Pancreas (tissue), 10 donors: ENCODE results near the gene WDR86. TPM values are rescaled to one million over a fixed set of nuclear protein-coding genes. Genes with fewer than 3 reads are reported as not detected.

ENCODE experiments used
- ATAC-seq, 4 donors: fragments of 200-7000 bp; cut with Tn5 transposase; one replicate each; pipeline versions ENCODE4 v1.8.0 to v1.9.1; 2020; ENCODE audit warnings: mild to moderate bottlenecking in 4 of 4, moderate library complexity in 4 of 4
- DNase-seq, 6 donors: peaks; one replicate each; pipeline ENCODE4 v3.0.0-alpha.2; 2020
- FAIRE-seq: peaks from 2 replicates; lab custom pipeline; 2012; peaks lifted over from hg19 to GRCh38; lab: Jason Lieb, UNC
- H3K27ac ChIP-seq, 4 donors: fragments of 200-600 bp; sonication (generic); 1 replicate in 3 of 4; 2 replicates in 1 of 4; pipeline versions ENCODE4 v1.5.0 to v1.8.0; 2020
- H3K27me3 ChIP-seq, 4 donors: fragments of 200-600 bp; one replicate each; pipeline ENCODE4 v1.8.0; 2021
- H3K36me3 ChIP-seq, 3 donors: fragments of 200-600 bp; sonication (generic) in 1 of 3; one replicate each; pipeline versions ENCODE4 v1.5.0 to v1.8.0; 2020 to 2021
- H3K4me1 ChIP-seq, 3 donors: fragments of 200-600 bp; one replicate each; pipeline ENCODE4 v1.8.0; 2021
- H3K4me3 ChIP-seq, 4 donors: fragments of 200-600 bp; sonication (generic) in 2 of 4; one replicate each; pipeline versions ENCODE4 v1.5.0 to v1.8.0; 2020 to 2021
- H3K9me3 ChIP-seq, 4 donors: fragments of 200-600 bp; one replicate each; pipeline ENCODE4 v1.8.0; 2021
- CTCF ChIP-seq, 4 donors: fragments of 200-600 bp; sonication (generic) in 3 of 4; IDR thresholded peaks; one replicate each; pipeline versions ENCODE4 v1.5.0 to v1.8.0; 2021; ENCODE audit warnings: antibody characterized with exemption in 4 of 4
- WGBS, 2 donors: extraction: QIAGEN DNeasy Blood & Tissue Kit; methylation state at CpG; one replicate each; pipeline ENCODE4 v1.1.7; 2013; 5-methylcytosine and 5-hydroxymethylcytosine counted together
- intact Hi-C, 3 donors: fragments of 100-400 bp; cut with DNase I; formaldehyde crosslinking; loops; one replicate each; pipeline versions ENCODE4 v1.11.1 to v1.14.2; 2022
- polyA plus RNA-seq, 2 donors: library from polyadenylated mRNA; stranded (reverse); fragments of 200-250 nt; gene quantifications; one replicate each; pipeline ENCODE4 v1.2.3, GENCODE V29; 2013
- total RNA-seq, 6 donors: library from RNA; stranded (reverse); fragmentation: NEBNext Ultra II Directional in 4 of 6; extraction: Animal tissue kit (Norgen Biotek cat#: 25700) in 4 of 6; gene quantifications; one replicate each; pipeline versions ENCODE4 v1.2.1 to v1.2.4, GENCODE V29; 2021 to 2023
- donor health status: healthy with polysubstance abuse.
- donor health status: DM: no; HTN: no; CAD: no; lungs with moderate emphysema.
- donor health status: DM: no; HTN: no; CAD: no.
- donor health status: control.
- donor health status: control.
- donor health status: Bipolar disorder and iron deficiency.
- donor health status: DM: yes; HTN: yes; CAD: no.
- donor health status: DM: no; HTN: no; CAD: no.
- donor health status: DM: no; HTN: no; CAD: no.
- donor health status: DM: yes; HTN: yes; CAD: no.

Gene WDR86
- total and polyA plus RNA-seq, 8 donors: 0.28 to 1.7 (median 1.0) TPM

DNA sequence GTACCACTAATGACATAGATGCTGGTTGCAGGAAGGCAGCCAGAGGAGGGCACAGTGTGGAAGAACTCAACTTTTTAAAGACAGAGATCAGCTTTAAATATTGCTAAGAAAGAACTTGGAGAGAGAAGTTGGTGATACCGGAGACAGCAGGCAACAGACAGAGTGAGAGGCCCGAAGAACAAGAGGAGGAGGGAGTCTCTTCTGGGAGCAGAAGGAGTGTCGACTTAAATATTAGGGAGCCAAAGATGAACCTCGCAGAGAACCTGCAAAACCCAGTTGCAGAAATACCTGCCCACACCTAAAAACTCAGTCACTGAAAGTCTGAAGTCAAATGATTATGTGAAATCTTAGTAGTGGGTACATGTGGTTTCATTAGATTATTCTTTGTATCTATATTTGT lies 3.4 kb upstream of the WDR86 start:
- Histone ChIP-seq H3K27me3 (peaks cover 0 to 5% (median 2%) of the 10 kb centered on the region in 4 donors), H3K27ac (no peak overlapping the region), H3K4me1 (peaks cover 0 to 6% (median 3%) of the 10 kb centered on the region in 3 donors), H3K36me3 (no peaks in the 10 kb centered on the region), H3K9me3 (no peaks in the 10 kb centered on the region), H3K4me3 (no peak overlapping the region)
- intact Hi-C loops: no loop called here
- FAIRE-seq (no peak), DNase-seq (peak in 1 of 6 donors; percentile 2), ATAC-seq (no peak)
- TF ChIP-seq CTCF (IDR thresholded peaks at IDR 0.05): no peak
- WGBS, 2 donors: 91 to 96% methylated on average over 4 of the region's 4 CpGs

DNA sequence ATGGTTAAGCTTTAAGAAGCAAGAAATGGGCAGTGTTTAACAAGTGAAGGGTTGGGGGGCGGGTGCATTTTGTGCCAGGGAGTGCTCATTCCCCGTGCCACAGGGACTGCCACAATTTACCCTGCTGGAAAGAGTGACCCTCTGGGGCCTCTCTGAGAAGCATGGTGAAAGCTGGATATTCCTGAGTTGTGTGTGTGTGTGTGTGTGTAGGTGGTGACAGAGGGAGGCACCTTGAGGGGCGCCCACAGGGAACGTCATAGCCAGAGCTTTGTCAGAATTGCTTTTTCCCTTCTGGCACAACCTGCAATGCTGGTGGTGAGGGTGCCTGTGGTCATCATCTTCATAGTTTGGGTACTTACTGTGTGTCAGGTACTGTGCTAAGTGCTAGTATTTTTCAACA lies 2.5 kb upstream of the WDR86 start:
- FAIRE-seq (no peak), ATAC-seq (no peak), DNase-seq (peak in 1 of 6 donors; percentile 14)
- no peak overlapping the region for H3K4me3 ChIP-seq
- H3K9me3 ChIP-seq: no peaks in the 10 kb centered on the region
- peaks cover 0 to 6% (median 3%) of the 10 kb centered on the region in 3 donors for H3K4me1 ChIP-seq
- H3K27me3 ChIP-seq: peaks cover 0 to 5% (median 2%) of the 10 kb centered on the region in 4 donors
- 78 to 83% methylated on average over 4 of the region's 4 CpGs for WGBS, 2 donors
- TF ChIP-seq CTCF (IDR thresholded peaks at IDR 0.05): no peak
- intact Hi-C loops: no loop called here
- H3K27ac ChIP-seq: no peak overlapping the region
- H3K36me3 ChIP-seq: no peaks in the 10 kb centered on the region

GRCh38 chr7:151411551-151411950 lies 1.7 kb upstream of the WDR86 start:
- H3K27ac ChIP-seq: no peak overlapping the region
- no peaks in the 10 kb centered on the region for H3K36me3 ChIP-seq
- intact Hi-C loops: no loop called here
- 81 to 83% methylated on average over 6 of the region's 6 CpGs for WGBS, 2 donors
- TF ChIP-seq CTCF (IDR thresholded peaks at IDR 0.05): no peak
- peaks cover 0 to 6% (median 3%) of the 10 kb centered on the region in 3 donors for H3K4me1 ChIP-seq
- ATAC-seq (no peak), FAIRE-seq (no peak), DNase-seq (peak in 1 of 6 donors; percentile 36)
- no peak overlapping the region for H3K4me3 ChIP-seq
- H3K9me3 ChIP-seq: no peaks in the 10 kb centered on the region
- peaks cover 0 to 5% (median 2%) of the 10 kb centered on the region in 4 donors for H3K27me3 ChIP-seq

DNA sequence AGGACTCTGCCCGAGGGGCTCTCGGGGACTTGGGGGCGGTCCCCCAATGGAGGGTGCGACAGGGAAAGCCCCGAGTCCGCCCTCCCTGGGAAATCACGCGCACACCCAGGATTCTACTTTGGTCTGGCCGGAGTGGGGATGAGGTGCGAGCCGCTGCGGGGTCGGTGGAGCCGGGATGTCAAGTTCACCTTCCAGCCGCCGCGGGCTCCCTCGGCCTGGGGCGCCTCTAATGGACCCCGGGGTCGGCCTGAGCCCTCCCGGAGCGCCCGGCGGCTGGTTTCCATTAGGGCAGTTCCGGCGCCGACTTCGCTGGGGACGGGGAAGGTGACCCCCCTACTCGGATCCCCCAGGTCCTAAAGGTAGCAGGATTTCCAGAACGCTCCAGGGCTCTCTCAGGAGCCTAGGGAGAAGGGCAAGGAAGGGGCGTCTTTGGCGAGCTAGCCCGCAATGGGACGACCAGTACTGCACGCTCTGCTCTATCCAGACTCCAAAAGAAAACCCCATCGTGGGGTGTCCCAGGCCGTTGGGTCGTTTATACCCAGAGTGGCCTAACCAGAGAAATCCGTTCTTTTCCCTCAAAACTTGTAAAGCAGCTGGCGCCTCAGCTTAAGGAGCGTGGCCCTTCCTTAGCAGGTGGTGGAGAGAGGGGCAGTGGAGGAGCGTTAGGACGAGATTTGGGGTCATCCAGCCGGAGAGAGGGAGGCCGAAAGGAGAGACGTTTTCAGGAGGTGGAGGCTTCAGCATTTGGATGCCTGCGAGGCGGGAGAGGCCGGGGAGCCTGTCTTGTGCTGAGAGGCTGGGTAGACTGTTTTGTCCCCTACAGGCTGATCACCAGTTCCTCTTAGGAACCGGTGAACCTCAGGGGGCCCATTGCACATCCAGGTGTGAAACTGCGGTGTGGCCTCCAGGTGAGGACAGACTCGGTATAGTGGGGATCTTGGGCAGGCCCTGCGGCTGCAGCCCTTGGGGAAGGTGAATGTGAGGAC lies 860 bp upstream of the WDR86 start:
- intact Hi-C loops: no loop called here
- peak overlapping the region in 3 of 4 donors; percentile 11 to 50 (median 27) for H3K4me3 ChIP-seq
- peak; percentile 15 to 59 (median 53) for ATAC-seq
- FAIRE-seq: no peak
- no peak for TF ChIP-seq CTCF (IDR thresholded peaks at IDR 0.05)
- H3K36me3 ChIP-seq: no peaks in the 10 kb centered on the region
- H3K4me1 ChIP-seq: peaks cover 0 to 6% (median 0%) of the 10 kb centered on the region in 3 donors
- H3K9me3 ChIP-seq: no peaks in the 10 kb centered on the region
- 40 to 43% methylated on average over 47 to 55 of the region's 55 CpGs for WGBS, 2 donors
- peaks cover 0 to 5% (median 2%) of the 10 kb centered on the region in 4 donors for H3K27me3 ChIP-seq
- peak in 2 of 6 donors; percentile 60 to 63 for DNase-seq
- H3K27ac ChIP-seq: no peak overlapping the region
